ENCODE results near the gene EDA.

DNA sequence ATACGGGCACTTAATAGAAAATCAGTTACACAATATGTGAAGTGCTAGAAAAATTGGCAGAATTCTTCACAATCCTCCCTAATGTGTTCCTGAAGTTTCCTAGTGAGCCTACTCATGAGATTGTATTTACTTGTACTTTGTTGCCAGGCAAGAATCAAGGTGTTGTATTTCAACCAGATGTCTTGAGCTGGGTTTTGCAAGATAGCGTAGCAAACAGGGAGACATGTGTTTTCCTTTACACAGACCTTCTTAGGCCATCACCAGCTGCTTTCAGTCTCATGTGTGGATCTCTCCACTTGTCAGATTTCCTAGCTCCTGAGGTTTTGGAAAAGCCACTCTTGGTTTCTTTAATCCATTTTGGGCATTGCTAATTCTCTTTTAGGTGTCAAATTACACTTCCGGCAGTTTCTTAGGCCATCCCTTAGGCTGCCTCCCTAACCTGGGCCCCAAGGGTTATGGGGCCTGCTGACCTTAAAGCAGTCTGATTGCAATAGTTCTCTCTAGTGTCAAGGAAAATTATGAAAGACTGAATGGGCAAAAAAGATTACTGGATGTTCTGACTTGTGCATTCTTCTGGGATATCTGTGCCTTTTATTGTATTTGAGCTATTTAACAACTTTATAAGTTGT, 12.2 kb upstream of the EDA start:
- TF ChIP-seq, protein P1, sequence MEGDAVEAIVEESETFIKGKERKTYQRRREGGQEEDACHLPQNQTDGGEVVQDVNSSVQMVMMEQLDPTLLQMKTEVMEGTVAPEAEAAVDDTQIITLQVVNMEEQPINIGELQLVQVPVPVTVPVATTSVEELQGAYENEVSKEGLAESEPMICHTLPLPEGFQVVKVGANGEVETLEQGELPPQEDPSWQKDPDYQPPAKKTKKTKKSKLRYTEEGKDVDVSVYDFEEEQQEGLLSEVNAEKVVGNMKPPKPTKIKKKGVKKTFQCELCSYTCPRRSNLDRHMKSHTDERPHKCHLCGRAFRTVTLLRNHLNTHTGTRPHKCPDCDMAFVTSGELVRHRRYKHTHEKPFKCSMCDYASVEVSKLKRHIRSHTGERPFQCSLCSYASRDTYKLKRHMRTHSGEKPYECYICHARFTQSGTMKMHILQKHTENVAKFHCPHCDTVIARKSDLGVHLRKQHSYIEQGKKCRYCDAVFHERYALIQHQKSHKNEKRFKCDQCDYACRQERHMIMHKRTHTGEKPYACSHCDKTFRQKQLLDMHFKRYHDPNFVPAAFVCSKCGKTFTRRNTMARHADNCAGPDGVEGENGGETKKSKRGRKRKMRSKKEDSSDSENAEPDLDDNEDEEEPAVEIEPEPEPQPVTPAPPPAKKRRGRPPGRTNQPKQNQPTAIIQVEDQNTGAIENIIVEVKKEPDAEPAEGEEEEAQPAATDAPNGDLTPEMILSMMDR (IDR thresholded peaks at IDR 0.05), result no peak
- TF ChIP-seq POLR2AphosphoS5 (IDR thresholded peaks at IDR 0.05), result peak in 2 of 4 donors; percentile 33 to 36
